H1 (cell line): ENCODE measurements around the gene MCEMP1. TPM values are rescaled to one million over a fixed set of nuclear protein-coding genes. Genes with fewer than 3 reads are reported as not detected.

ENCODE experiments used
- CTCF ChIA-PET: fragments of 300-600 bp; sonication (Branson Sonifier 250); formaldehyde crosslinking; loops from one replicate; lab custom pipeline; 2021; ENCODE audit not compliant: partially characterized antibody; lab: Charles Lee
- POLR2A ChIA-PET: fragments of 300-600 bp; sonication (Branson Sonifier 250); formaldehyde crosslinking; loops from one replicate; lab custom pipeline; 2021; ENCODE audit warnings: inconsistent platforms; ENCODE audit not compliant: partially characterized antibody; lab: Charles Lee
- DNase-seq, 2 experiments: peaks; one replicate each; pipeline versions ENCODE4 v3.0.0 to v3.0.0-alpha.2; 2010 to 2022; ENCODE audit warnings: low spot score in 2 of 2, low read depth in 1 of 2, mixed read lengths in 1 of 2
- FAIRE-seq: peaks from 2 replicates; lab custom pipeline; 2011; peaks lifted over from hg19 to GRCh38; lab: Jason Lieb, UNC
- H2AFZ ChIP-seq: 2 replicates; pipeline ENCODE4 v1.8.1; 2012; ENCODE audit warnings: low read length, inconsistent platforms
- H2AK5ac ChIP-seq: 2 replicates; pipeline ENCODE4 v1.6.1; 2013; ENCODE audit warnings: low read depth, low read length
- H2BK120ac ChIP-seq: replicated peaks from 2 replicates; pipeline ENCODE3; 2013; ENCODE audit warnings: low read depth, low read length, inconsistent platforms
- H2BK12ac ChIP-seq: 2 replicates; pipeline ENCODE4 v1.6.1; 2013; ENCODE audit warnings: low read depth, low read length
- H2BK15ac ChIP-seq: 2 replicates; pipeline ENCODE4 v1.6.1; 2013; ENCODE audit warnings: low read length
- H2BK20ac ChIP-seq: 2 replicates; pipeline ENCODE4 v1.6.1; 2013; ENCODE audit warnings: low read length
- H2BK5ac ChIP-seq: 2 replicates; pipeline ENCODE4 v1.6.1; 2013; ENCODE audit warnings: low read depth, low read length
- H3K14ac ChIP-seq: 2 replicates; pipeline ENCODE4 v1.6.1; 2013; ENCODE audit warnings: inconsistent platforms; ENCODE audit not compliant: insufficient read length
- H3K18ac ChIP-seq: 2 replicates; pipeline ENCODE4 v1.6.1; 2013; ENCODE audit warnings: low read length; ENCODE audit errors: extremely low read depth
- H3K23ac ChIP-seq: 2 replicates; pipeline ENCODE4 v1.6.1; 2013; ENCODE audit warnings: inconsistent platforms; ENCODE audit not compliant: insufficient read length
- H3K23me2 ChIP-seq: 2 replicates; pipeline ENCODE4 v1.6.1; 2013; ENCODE audit warnings: low read depth, low read length
- H3K27ac ChIP-seq: 2 replicates; pipeline ENCODE4 v1.6.1; 2011; ENCODE audit warnings: low read depth, low read length, inconsistent platforms
- H3K27me3 ChIP-seq, 4 experiments: replicated peaks in 1 of 4; 1 replicate in 1 of 4; 2 replicates in 3 of 4; pipeline versions ENCODE4 v1.6.1 to v1.8.1; 2011 to 2013; ENCODE audit warnings: low read length in 3 of 4, mild to moderate bottlenecking in 3 of 4, inconsistent platforms in 2 of 4, mixed read lengths in 2 of 4, moderate library complexity in 1 of 4; ENCODE audit not compliant: control insufficient read depth in 3 of 4, insufficient read depth in 3 of 4; ENCODE audit errors: extremely low read depth in 1 of 4
- H3K36me3 ChIP-seq, 4 experiments: 2 replicates each; pipeline versions ENCODE4 v1.6.1 to v1.8.1; 2011 to 2013; ENCODE audit warnings: mild to moderate bottlenecking in 4 of 4, low read length in 3 of 4, moderate library complexity in 2 of 4, control low read depth in 1 of 4, inconsistent platforms in 1 of 4; ENCODE audit not compliant: insufficient read depth in 4 of 4, control insufficient read depth in 2 of 4
- H3K4ac ChIP-seq: replicated peaks from 2 replicates; pipeline ENCODE3; 2013; ENCODE audit warnings: low read length, low read depth, mixed read lengths, inconsistent platforms; ENCODE audit not compliant: insufficient read length
- H3K4me1 ChIP-seq, 4 experiments: replicated peaks in 1 of 4; 1 replicate in 1 of 4; 2 replicates in 3 of 4; pipeline versions ENCODE4 v1.6.1 to v1.8.1; 2011 to 2013; ENCODE audit warnings: low read length in 3 of 4, inconsistent platforms in 2 of 4, mixed read lengths in 1 of 4; ENCODE audit not compliant: insufficient read depth in 4 of 4, control insufficient read depth in 3 of 4
- H3K4me2 ChIP-seq, 2 experiments: 2 replicates each; pipeline versions ENCODE4 v1.6.1 to v1.8.1; 2011 to 2013; ENCODE audit warnings: low read depth in 2 of 2, low read length in 2 of 2, control low read depth in 1 of 2, inconsistent platforms in 1 of 2, mild to moderate bottlenecking in 1 of 2; ENCODE audit not compliant: insufficient read depth in 1 of 2
- H3K4me3 ChIP-seq, 4 experiments: fragments of 200-600, 300-600 bp in 1 of 4; sonication (generic), shearing (Covaris generic), sonication (Bioruptor Twin) in 1 of 4; 2 replicates each; pipeline versions ENCODE4 v1.5.1 to v1.8.1; 2011 to 2016; ENCODE audit warnings: low read length in 4 of 4, low read depth in 3 of 4, control low read depth in 2 of 4, inconsistent platforms in 2 of 4, mild to moderate bottlenecking in 2 of 4, mixed read lengths in 1 of 4, moderate library complexity in 1 of 4; ENCODE audit not compliant: insufficient read depth in 2 of 4; ENCODE audit errors: extremely low read depth in 1 of 4
- H3K56ac ChIP-seq: replicated peaks from 2 replicates; pipeline ENCODE3; 2013; ENCODE audit warnings: low read depth, mild to moderate bottlenecking, mixed read lengths, low read length, inconsistent platforms; ENCODE audit not compliant: insufficient read length
- H3K79me1 ChIP-seq: 2 replicates; pipeline ENCODE4 v1.6.1; 2013; ENCODE audit warnings: low read depth, low read length, control low read depth
- H3K79me2 ChIP-seq, 2 experiments: 2 replicates each; pipeline versions ENCODE4 v1.6.1 to v1.8.1; 2012 to 2013; ENCODE audit warnings: low read length in 2 of 2, mild to moderate bottlenecking in 2 of 2, inconsistent platforms in 1 of 2; ENCODE audit not compliant: insufficient read depth in 2 of 2, control insufficient read depth in 1 of 2
- H3K9ac ChIP-seq, 4 experiments: replicated peaks in 1 of 4; 1 replicate in 1 of 4; 2 replicates in 3 of 4; pipeline versions ENCODE4 v1.6.1 to v1.8.1; 2011 to 2013; ENCODE audit warnings: low read depth in 3 of 4, low read length in 3 of 4, control low read depth in 2 of 4, mild to moderate bottlenecking in 2 of 4, moderate library complexity in 2 of 4, inconsistent platforms in 1 of 4; ENCODE audit errors: extremely low read depth in 1 of 4
- H3K9me3 ChIP-seq, 2 experiments: 2 replicates each; pipeline versions ENCODE4 v1.6.1 to v1.8.1; 2012 to 2013; ENCODE audit warnings: mild to moderate bottlenecking in 2 of 2, moderate library complexity in 2 of 2, control low read depth in 1 of 2, inconsistent platforms in 1 of 2, low read depth in 1 of 2, low read length in 1 of 2, mixed read lengths in 1 of 2; ENCODE audit not compliant: insufficient read depth in 2 of 2
- H4K20me1 ChIP-seq, 2 experiments: replicated peaks in 1 of 2; 2 replicates each; pipeline versions ENCODE3 to v1.8.1; 2011 to 2013; ENCODE audit warnings: inconsistent platforms in 2 of 2, low read length in 2 of 2, mild to moderate bottlenecking in 1 of 2; ENCODE audit not compliant: insufficient read depth in 2 of 2, control insufficient read depth in 1 of 2
- H4K5ac ChIP-seq: 2 replicates; pipeline ENCODE4 v1.6.1; 2013; ENCODE audit warnings: low read length, low read depth, mixed read lengths, inconsistent platforms; ENCODE audit not compliant: insufficient read length
- H4K8ac ChIP-seq: 2 replicates; pipeline ENCODE4 v1.8.0; 2013; ENCODE audit warnings: mild to moderate bottlenecking, moderate library complexity, low read length, inconsistent platforms; ENCODE audit not compliant: insufficient read depth; ENCODE audit errors: extremely low read depth
- H4K91ac ChIP-seq: replicated peaks from 2 replicates; pipeline ENCODE3; 2013; ENCODE audit warnings: low read length, mixed read lengths, inconsistent platforms; ENCODE audit not compliant: insufficient read length
- WGBS, 2 experiments: shearing (Covaris generic) in 1 of 2; methylation state at CpG; one replicate each; pipeline versions ENCODE4 v1.1.6 to v1.1.7; 2013 to 2015; ENCODE audit warnings: low lambda C conversion rate in 2 of 2, mixed read lengths in 2 of 2, inconsistent platforms in 1 of 2, low coverage in 1 of 2, missing lambda C conversion rate in 1 of 2; ENCODE audit not compliant: insufficient replicate concordance in 2 of 2, insufficient coverage in 1 of 2, insufficient read length in 1 of 2; ENCODE audit errors: extremely low coverage in 1 of 2, missing lambda C conversion rate in 1 of 2; 5-methylcytosine and 5-hydroxymethylcytosine counted together
- polyA plus RNA-seq, 7 experiments: library from polyadenylated mRNA; depleted of rRNA in 3 of 7; stranded (reverse) in 5 of 7; unstranded in 2 of 7; fragments of >200 nt in 5 of 7; fragments of 200-250 nt in 2 of 7; gene quantifications; 1 replicate in 5 of 7; 2 replicates in 1 of 7; 4 replicates in 1 of 7; pipeline versions ENCODE4 v1.2.1 to v1.2.3, GENCODE V29; 2011 to 2013; ENCODE audit warnings: missing spikeins in 2 of 7, mixed read lengths in 2 of 7
- total RNA-seq: library from RNA; stranded (reverse); fragmentation: NEBNext Ultra II Directional; extraction: Animal tissue kit (Norgen Biotek cat#: 25700); gene quantifications from 2 replicates; pipeline ENCODE4 v1.2.1, GENCODE V29; 2021

MCEMP1 gene
- total and polyA plus RNA-seq, 2 of the 8 experiments (the other 6 are each of a cell fraction or from before 2014, with no cell fraction given): not detected

- CTCF ChIA-PET: interaction anchor here (0.6 to 1.7 kb wide), 7 partner anchors 9 to 274 kb away, joined by 3 to 10 read pairs (median 4); partner anchors contain the start of gene MAP2K7
- WGBS, 2 experiments: 0% methylated on average over 39 of the region's 40 CpGs; no CpG with 5 or more reads in 1 of the 2 experiments
Measured at GRCh38 chr19:7629347-7630054, 47.4 kb upstream of the MCEMP1 start, which contains the start of the genes PET100 and XAB2. Gene PET100 (plus strand): TSS chr19:7629793. CDS start chr19:7629834, 41 bp downstream. Gene XAB2 (minus strand): TSS chr19:7629545. CDS start chr19:7629527, 18 bp downstream.

More at GRCh38 chr19:7629347-7630054, 47.4 kb upstream of the MCEMP1 start, which contains the start of the genes PET100 and XAB2:
- H3K23me2 ChIP-seq: peaks cover 14% of the 10 kb centered on the region
- H4K20me1 ChIP-seq: peaks cover 6 to 18% of the 10 kb centered on the region in 2 experiments
- peak within 1 kb of the TSS; percentile 94 to 100 (median 99) for H3K4me3 ChIP-seq
- peaks cover 10 to 46% of the 10 kb centered on the region in 2 experiments; a peak in 3 of 4 replicates for H3K79me2 ChIP-seq
- H4K5ac ChIP-seq: no peak within 1 kb of the TSS
- peak within 1 kb of the TSS; percentile 3 for H3K56ac ChIP-seq
- no peak within 1 kb of the TSS for H2BK15ac ChIP-seq
- no peak within 1 kb of the TSS for H3K18ac ChIP-seq
- H3K79me1 ChIP-seq: peaks cover 31% of the 10 kb centered on the region
- H3K4me2 ChIP-seq: peak within 1 kb of the TSS; percentile 93 to 96
- H3K4ac ChIP-seq: peak within 1 kb of the TSS; percentile 10
- H2AK5ac ChIP-seq: peak within 1 kb of the TSS; percentile 95
- no peak within 1 kb of the TSS for H2BK20ac ChIP-seq
- peak within 1 kb of the TSS; percentile 83 for H2BK5ac ChIP-seq
- H3K4me1 ChIP-seq: peaks cover 0 to 10% (median 3%) of the 10 kb centered on the region in 4 experiments; a peak in 4 of 7 replicates
- no peaks in the 10 kb centered on the region; a peak in 2 of 7 replicates for H3K27me3 ChIP-seq
- no peak within 1 kb of the TSS for H2BK12ac ChIP-seq
- no peak within 1 kb of the TSS for H2BK120ac ChIP-seq
- H3K27ac ChIP-seq: peak within 1 kb of the TSS; percentile 88
- H3K14ac ChIP-seq: no peak within 1 kb of the TSS
- peak; percentile 95 to 96 for DNase-seq
- H3K9ac ChIP-seq: peak within 1 kb of the TSS; percentile 92 to 99 (median 94)
- peak; percentile 89 for FAIRE-seq
- H4K8ac ChIP-seq: peak within 1 kb of the TSS; percentile 99; the same call in 1 of the 2 replicates
- no peak within 1 kb of the TSS for H3K23ac ChIP-seq
- peaks cover 0 to 11% (median 6%) of the 10 kb centered on the region in 4 experiments; a peak in 4 of 8 replicates for H3K36me3 ChIP-seq
- POLR2A ChIA-PET: interaction anchor here (0.6 to 3.3 kb wide), 12 partner anchors 9 to 274 kb away, joined by 3 to 11 read pairs (median 5); no protein-coding TSS in a partner anchor
- H3K9me3 ChIP-seq: no peaks in the 10 kb centered on the region
- H4K91ac ChIP-seq: peak within 1 kb of the TSS; percentile 46
- peak within 1 kb of the TSS; percentile 31; the same call in 1 of the 2 replicates for H2AFZ ChIP-seq
